OCI-LY3 (cell line): ENCODE data around the gene BMP15.

ENCODE experiments used
- CTCF ChIP-seq: fragments of 200-600, 300-600 bp; sonication (generic); IDR thresholded peaks from 2 replicates; pipeline ENCODE4 v1.5.1; 2014; ENCODE audit warnings: antibody characterized with exemption, low read length, low read depth
- EZH2phosphoT487 ChIP-seq: fragments of 200-600 bp; shearing (Covaris generic); IDR thresholded peaks from 2 replicates; pipeline ENCODE4 v1.6.1; 2018; ENCODE audit warnings: antibody characterized with exemption, mixed run types, low read depth

- no peak for TF ChIP-seq CTCF
- no peak for TF ChIP-seq EZH2phosphoT487
Observed at GRCh38 chrX:50913520-50913919, 3.0 kb downstream of the BMP15 start.
